Frontal cortex (tissue), 4 donors: ENCODE measurements around the gene SLC35B2. TPM values are rescaled to one million over a fixed set of nuclear protein-coding genes. Genes with fewer than 3 reads are reported as not detected.
"Not testable (repeated sequence)": the region's sequence is repeated elsewhere in the genome, so short reads cannot be mapped to it uniquely, and the experiment has no call there.

ENCODE experiments used
- DNase-seq, 2 donors: peaks; one replicate each; pipeline ENCODE4 v3.0.0; 2012; ENCODE audit warnings: low spot score in 2 of 2
- FAIRE-seq: peaks from 2 replicates; lab custom pipeline; 2012; peaks lifted over from hg19 to GRCh38; lab: Jason Lieb, UNC
- total RNA-seq: library from RNA; depleted of rRNA; stranded (reverse); fragments of >200 nt; gene quantifications from one replicate; pipeline ENCODE4 v1.2.3, GENCODE V29; 2014
- donor health status: control.
- donor health status: control.
- donor health status: control.

Gene SLC35B2
- total RNA-seq, 1 donor from 2014 or later = 32.2 TPM

DNA sequence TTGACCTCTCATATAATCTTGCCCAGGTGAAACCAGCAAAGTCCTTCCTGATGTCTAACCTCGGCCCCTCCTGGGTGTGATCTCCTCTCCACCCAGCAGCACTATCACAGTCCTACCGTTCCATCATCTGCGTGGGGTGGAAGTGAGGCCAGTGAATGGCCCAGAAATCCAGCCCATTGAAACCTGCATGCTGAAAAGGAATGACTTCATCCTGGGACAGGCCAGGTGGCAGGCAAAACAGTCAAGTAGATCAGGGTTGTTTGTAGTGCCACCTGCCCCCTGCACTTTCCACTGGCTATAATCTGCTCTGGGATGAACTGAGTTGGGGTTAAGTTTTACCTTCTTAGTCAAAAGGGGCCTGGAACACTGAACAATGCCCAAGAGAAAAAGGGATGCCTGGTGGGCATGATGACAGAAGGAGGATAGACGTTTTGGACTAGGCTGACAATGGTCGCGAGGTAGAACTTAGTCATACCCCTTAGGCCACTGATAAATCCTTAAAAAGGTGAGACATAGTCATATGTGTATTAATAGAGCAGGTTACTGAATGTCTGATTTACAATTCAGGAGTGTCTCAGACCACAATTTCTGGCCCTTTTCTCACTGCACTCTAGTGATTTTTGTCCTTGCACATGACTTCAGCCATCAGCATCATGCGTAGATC lies 18.5 kb downstream of the SLC35B2 start:
- no peak for FAIRE-seq
- DNase-seq = no peak

- FAIRE-seq = no peak
These were observed 19.4 kb downstream of the SLC35B2 start for GRCh38 chr6:44237813-44238433.

GRCh38 chr6:44237021-44237812 lies 20.1 kb downstream of the SLC35B2 start:
- FAIRE-seq = no peak
- peak; percentile 67 to 86 for DNase-seq

More at GRCh38 chr6:44237813-44238433, 19.4 kb downstream of the SLC35B2 start:
- peak; percentile 72 to 78 for DNase-seq

GRCh38 chr6:44235891-44236516 lies 21.3 kb downstream of the SLC35B2 start:
- DNase-seq (no peak), FAIRE-seq (no peak)

DNA sequence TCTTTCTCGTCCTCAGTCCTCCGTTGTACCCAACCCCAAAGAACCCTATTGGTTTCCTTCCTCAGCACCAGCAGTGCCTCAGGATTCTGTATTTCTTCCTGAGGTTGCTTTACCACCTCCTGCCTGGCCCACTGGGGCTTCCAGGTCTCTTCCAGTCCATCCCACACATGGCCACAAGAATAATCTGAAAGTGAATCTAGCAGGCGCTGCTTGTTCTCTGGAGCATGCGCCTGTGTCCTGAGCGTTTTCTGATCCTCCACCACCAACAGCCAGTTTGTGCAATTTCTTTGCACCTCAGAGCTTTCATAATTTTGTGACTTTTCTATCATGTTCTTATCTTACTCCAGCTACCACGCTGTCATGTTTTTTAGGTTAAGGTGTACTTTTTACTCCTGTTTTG lies 22.1 kb downstream of the SLC35B2 start:
- no peak for FAIRE-seq
- DNase-seq = no peak

DNA sequence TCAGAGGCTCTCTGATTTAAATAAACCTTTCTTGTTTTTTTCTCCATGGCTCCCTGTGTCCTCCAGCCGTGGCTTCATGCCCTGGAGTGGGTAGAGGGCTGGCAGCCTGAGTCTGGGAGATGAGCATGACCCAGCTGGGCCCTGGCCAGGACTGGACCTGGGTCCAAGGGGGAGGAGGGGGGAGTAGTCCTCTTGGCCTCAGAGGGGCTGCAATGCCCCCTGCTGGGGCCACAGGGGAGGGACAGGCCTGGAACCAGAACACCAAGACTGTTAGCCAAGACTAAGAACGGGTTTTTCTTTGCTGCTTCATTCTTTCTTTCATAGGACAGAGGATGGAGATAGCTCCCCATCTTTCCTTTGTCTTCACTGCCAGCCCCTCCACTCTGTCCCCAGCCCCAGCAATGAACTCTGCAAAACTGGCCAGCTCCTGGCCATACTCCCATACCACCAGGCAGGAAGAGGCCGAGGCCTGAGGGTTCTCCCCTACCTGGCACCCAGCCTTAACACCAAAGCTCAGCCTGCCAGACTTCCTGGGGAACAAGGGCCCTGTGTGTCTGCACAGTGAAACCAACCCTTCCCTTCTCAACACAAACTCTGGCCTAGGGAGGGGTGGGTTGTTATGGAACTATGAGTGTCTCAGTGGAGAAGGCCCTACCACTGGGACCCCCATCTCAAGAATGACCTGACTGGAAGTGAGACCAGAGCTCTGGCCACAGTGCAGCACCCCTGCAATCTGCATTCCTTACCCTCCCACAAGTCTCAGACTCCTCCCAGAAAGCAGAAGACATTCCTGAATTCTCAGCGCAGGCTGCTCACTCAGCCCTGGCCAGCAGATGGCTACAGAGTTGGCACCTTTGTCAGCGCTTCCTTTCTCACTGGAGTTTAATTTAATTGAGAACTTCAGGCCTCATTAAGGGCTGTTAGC lies 23.0 kb downstream of the SLC35B2 start:
- FAIRE-seq (no peak), DNase-seq (peak; percentile 79 to 82)

DNA sequence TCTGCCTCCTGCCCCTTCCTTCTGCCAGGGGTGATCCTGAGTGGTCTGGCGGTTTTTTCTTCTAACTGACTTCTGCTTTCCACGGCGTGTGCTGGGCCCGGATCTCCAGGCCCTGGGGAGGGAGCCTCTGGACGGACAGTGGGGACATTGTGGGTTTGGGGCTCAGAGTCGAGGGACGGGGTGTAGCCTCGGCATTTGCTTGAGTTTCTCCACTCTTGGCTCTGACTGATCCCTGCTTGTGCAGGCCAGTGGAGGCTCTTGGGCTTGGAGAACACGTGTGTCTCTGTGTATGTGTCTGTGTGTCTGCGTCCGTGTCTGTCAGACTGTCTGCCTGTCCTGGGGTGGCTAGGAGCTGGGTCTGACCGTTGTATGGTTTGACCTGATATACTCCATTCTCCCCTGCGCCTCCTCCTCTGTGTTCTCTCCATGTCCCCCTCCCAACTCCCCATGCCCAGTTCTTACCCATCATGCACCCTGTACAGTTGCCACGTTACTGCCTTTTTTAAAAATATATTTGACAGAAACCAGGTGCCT lies 23.7 kb downstream of the SLC35B2 start:
- FAIRE-seq (no peak), DNase-seq (no peak)

GRCh38 chr6:44232676-44233566 lies 24.4 kb downstream of the SLC35B2 start:
- peak in 1 of 2 donors; percentile 23 for DNase-seq

DNA sequence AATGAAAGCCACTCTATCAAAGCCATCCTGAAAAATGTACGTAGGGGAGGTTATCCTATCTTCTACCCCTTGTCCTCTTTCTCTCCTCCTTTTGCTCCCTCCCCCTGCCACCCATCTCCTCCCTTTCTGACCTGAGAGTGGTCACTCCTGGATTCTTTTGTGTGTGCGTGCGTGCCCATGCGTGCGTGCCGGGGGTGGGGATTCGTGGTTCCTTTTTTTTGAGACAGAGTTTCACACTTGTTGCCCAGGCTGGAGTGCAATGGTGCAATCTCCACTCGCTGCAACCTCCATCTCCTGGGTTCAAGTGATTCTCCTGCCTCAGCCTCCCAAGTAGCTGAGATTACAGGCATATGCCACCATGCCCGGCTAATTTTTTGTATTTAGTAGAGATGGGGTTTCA lies 25.9 kb downstream of the SLC35B2 start:
- DNase-seq, FAIRE-seq: not testable (repeated sequence)

More at GRCh38 chr6:44232676-44233566, 24.4 kb downstream of the SLC35B2 start:
- FAIRE-seq = no peak

DNA sequence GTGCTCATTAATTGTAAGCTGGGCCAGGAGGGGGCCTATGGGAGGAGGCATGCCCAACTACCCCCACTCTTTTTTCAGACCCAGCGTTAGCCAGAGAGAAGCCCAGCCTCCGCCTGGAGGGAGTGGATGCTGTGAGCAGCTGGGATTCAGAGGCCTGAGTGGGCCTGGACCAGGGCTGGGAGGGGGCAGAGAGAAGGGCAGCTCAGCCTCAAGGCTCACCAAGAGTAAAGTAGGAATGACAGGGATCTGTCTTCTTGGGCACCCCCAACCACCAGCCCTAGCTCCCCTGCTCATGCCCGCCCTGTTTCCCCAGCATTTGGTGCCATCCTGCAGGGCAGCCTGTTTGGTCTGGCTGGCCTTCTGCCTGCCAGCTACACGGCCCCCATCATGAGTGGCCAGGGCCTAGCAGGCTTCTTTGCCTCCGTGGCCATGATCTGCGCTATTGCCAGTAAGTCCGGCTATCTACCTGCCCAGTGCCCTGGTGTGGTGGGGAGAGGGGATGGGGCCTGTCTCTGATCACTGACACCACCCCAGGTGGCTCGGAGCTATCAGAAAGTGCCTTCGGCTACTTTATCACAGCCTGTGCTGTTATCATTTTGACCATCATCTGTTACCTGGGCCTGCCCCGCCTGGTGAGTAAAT lies 27.2 kb downstream of the SLC35B2 start:
- FAIRE-seq (no peak), DNase-seq (peak in 1 of 2 donors; percentile 12)

DNA sequence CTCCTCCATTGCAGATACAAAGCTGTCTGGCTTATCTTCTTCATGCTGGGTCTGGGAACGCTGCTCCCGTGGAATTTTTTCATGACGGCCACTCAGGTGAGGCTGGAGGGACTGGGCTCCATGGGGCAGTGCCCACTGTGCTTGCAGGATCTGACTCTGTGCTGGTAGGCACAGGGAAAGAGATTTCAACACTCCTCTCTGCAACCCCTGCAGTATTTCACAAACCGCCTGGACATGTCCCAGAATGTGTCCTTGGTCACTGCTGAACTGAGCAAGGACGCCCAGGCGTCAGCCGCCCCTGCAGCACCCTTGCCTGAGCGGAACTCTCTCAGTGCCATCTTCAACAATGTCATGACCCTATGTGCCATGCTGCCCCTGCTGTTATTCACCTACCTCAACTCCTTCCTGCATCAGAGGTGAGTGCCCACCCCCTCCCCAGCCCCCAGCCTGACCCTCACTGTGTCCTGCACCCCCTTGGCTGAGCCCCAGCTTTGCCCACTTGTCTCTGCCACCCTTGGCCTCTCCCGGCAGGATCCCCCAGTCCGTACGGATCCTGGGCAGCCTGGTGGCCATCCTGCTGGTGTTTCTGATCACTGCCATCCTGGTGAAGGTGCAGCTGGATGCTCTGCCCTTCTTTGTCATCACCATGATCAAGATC lies 27.8 kb downstream of the SLC35B2 start:
- FAIRE-seq = no peak
- DNase-seq = peak in 1 of 2 donors; percentile 14

GRCh38 chr6:44228836-44229235 lies 28.5 kb downstream of the SLC35B2 start:
- DNase-seq (no peak), FAIRE-seq (no peak)

GRCh38 chr6:44228433-44228832 lies 28.9 kb downstream of the SLC35B2 start:
- DNase-seq = peak in 1 of 2 donors; percentile 5
- no peak for FAIRE-seq

- FAIRE-seq (no peak), DNase-seq (peak in 1 of 2 donors; percentile 4)
These were observed 29.3 kb downstream of the SLC35B2 start for GRCh38 chr6:44228031-44228430.

DNA sequence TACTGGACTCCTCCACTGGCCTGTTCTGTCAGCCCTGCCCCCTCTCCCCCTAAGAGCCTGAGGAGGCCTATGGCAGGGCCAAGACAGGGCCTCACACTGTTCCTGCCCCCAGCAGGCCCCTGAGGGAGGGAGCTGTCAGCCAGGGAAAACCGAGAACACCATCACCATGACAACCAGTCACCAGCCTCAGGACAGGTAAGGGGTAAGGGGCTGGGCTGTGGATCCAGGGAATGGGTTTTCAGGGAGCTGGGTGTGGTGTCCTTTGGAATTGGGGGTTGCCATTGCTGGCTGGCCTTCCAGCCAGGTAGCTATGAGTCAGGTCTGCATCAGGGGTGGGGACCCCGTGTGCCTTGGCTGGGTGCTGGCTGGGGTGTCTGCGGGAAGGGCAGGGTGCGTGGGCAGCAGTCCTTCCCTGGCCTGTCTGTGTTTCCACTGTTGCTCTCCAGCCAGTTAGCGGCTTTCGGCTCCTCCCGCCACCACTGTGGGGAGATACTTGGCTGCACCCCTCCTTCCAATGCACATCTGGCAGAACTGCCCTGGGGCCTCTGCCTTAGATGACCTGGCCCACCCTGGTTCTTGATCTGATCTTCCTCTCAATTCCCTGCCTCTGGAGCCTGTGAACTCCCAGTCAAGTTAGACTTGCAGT lies 30.1 kb downstream of the SLC35B2 start:
- DNase-seq (peak in 1 of 2 donors; percentile 18), FAIRE-seq (no peak)

- FAIRE-seq (no peak), DNase-seq (peak in 1 of 2 donors; percentile 24)
These were observed 30.8 kb downstream of the SLC35B2 start for GRCh38 chr6:44226368-44227147.
